GM23338 (cell line): ENCODE measurements around the gene CHD2.

ENCODE experiments used
- CREB1 ChIP-seq: fragments of 250-450 bp; sonication (Bioruptor Pico); IDR thresholded peaks from 2 replicates; pipeline ENCODE4 v1.5.0; 2020; ENCODE audit warnings: low read depth, mild to moderate bottlenecking, moderate library complexity
- EZH2 ChIP-seq: fragments of 200-600 bp; sonication (generic); IDR thresholded peaks from one replicate; pipeline ENCODE4 v1.8.0; 2017; ENCODE audit warnings: antibody characterized with exemption, mild to moderate bottlenecking, low read depth; ENCODE audit not compliant: unreplicated experiment
- TF ChIP-seq, protein P1 (sequence below), 2 experiments: fragments of 200-600 bp in 1 of 2; sonication (generic) in 1 of 2; conservative IDR thresholded peaks; 2 replicates each; pipeline versions ENCODE4 v1.5.1 to v1.6.1; 2016 to 2017; ENCODE audit warnings: antibody characterized with exemption in 2 of 2, low read depth in 2 of 2, mild to moderate bottlenecking in 2 of 2, moderate library complexity in 1 of 2

DNA sequence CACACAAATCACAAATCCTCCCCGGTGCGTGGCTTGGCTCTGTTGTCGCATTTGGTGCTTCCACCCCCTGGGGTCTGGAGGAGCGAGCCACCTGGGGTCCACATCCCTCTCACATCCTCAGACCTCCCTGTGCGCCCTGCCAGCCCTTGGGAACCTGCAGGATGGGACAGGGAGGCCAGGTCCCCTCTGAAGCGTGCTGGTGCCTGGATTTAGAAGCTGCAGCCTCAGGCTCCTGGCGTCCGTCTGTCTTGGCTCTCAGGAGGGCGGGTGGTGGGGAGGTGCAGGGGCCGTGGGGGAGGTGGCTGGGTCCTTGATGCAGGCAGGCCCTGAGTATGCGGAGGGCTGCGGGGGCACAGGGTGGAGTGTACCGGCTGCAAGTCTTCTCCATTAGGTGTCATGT, 150.5 kb downstream of the CHD2 start:
- no peak for TF ChIP-seq EZH2
- TF ChIP-seq, protein P1, sequence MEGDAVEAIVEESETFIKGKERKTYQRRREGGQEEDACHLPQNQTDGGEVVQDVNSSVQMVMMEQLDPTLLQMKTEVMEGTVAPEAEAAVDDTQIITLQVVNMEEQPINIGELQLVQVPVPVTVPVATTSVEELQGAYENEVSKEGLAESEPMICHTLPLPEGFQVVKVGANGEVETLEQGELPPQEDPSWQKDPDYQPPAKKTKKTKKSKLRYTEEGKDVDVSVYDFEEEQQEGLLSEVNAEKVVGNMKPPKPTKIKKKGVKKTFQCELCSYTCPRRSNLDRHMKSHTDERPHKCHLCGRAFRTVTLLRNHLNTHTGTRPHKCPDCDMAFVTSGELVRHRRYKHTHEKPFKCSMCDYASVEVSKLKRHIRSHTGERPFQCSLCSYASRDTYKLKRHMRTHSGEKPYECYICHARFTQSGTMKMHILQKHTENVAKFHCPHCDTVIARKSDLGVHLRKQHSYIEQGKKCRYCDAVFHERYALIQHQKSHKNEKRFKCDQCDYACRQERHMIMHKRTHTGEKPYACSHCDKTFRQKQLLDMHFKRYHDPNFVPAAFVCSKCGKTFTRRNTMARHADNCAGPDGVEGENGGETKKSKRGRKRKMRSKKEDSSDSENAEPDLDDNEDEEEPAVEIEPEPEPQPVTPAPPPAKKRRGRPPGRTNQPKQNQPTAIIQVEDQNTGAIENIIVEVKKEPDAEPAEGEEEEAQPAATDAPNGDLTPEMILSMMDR (conservative IDR thresholded peaks at IDR 0.05; ENCODE audit: low read depth in 2 of 2), result no peak
- TF ChIP-seq CREB1 (CRISPR knock-in tag), result no peak
